MCF 10A (cell line): ENCODE data around the gene C8B. TPM values are rescaled to one million over a fixed set of nuclear protein-coding genes. Genes with fewer than 3 reads are reported as not detected.

ENCODE experiments used
- BruUV-seq: library from RNA; stranded (reverse); fragments of 400-500 nt; replicated peaks from 2 replicates; lab custom pipeline; 2021; lab: Mats Ljungman, UMichigan
- CTCF ChIA-PET: fragments of 300-600 bp; sonication (Branson Sonifier 250); formaldehyde crosslinking; extraction: SDS; loops from one replicate; lab custom pipeline; 2021; ENCODE audit warnings: antibody characterized with exemption, inconsistent platforms; lab: Yijun Ruan, JAX
- POLR2A ChIA-PET: fragments of 300-600, 350-650 bp; sonication (Branson Sonifier 250); formaldehyde crosslinking; extraction: SDS; loops from one replicate; lab custom pipeline; 2020; ENCODE audit warnings: antibody characterized with exemption, inconsistent platforms; lab: Yijun Ruan, JAX
- DNase-seq: peaks from one replicate; pipeline ENCODE4 v3.0.0-alpha.2; 2018; ENCODE audit not compliant: unreplicated experiment
- H3K27ac Mint-ChIP-seq: one replicate; pipeline ENCODE4 v1.8.0; 2022; ENCODE audit warnings: mild to moderate bottlenecking, low read depth, mixed read lengths; ENCODE audit not compliant: unreplicated experiment
- H3K27me3 Mint-ChIP-seq: one replicate; pipeline ENCODE4 v1.8.0; 2022; ENCODE audit warnings: mixed read lengths; ENCODE audit not compliant: insufficient read depth, unreplicated experiment
- H3K36me3 Mint-ChIP-seq: one replicate; pipeline ENCODE4 v1.8.0; 2022; ENCODE audit warnings: mild to moderate bottlenecking, moderate library complexity, mixed read lengths; ENCODE audit not compliant: insufficient read depth, unreplicated experiment
- H3K4me1 Mint-ChIP-seq: one replicate; pipeline ENCODE4 v1.8.0; 2022; ENCODE audit warnings: mixed read lengths; ENCODE audit not compliant: insufficient read depth, unreplicated experiment
- H3K4me3 Mint-ChIP-seq: one replicate; pipeline ENCODE4 v1.8.0; 2022; ENCODE audit warnings: mild to moderate bottlenecking, moderate library complexity, mixed read lengths; ENCODE audit not compliant: unreplicated experiment
- H3K9me3 Mint-ChIP-seq: one replicate; pipeline ENCODE4 v1.8.0; 2022; ENCODE audit warnings: mixed read lengths; ENCODE audit not compliant: unreplicated experiment
- CTCF ChIP-seq: fragments of 200-600 bp; IDR thresholded peaks from one replicate; pipeline ENCODE4 v1.8.0; 2022; ENCODE audit warnings: antibody characterized with exemption, mild to moderate bottlenecking; ENCODE audit not compliant: unreplicated experiment
- intact Hi-C: fragments of 100-400 bp; cut with micrococcal nuclease; formaldehyde crosslinking; loops from 2 replicates; pipeline ENCODE4 v1.14.1; 2022
- total RNA-seq: library from RNA; stranded (reverse); gene quantifications from 2 replicates; pipeline ENCODE4 v1.2.3, GENCODE V29; 2022

The C8B gene
- total RNA-seq, 1 experiment from 2014 or later = not detected

GRCh38 chr1:57010511-57010910 is 44.7 kb upstream of the C8B start:
- intact Hi-C loops = no loop called here
- H3K27ac Mint-ChIP-seq = no peak overlapping the region
- BruUV-seq = no TSS peak
- H3K4me3 Mint-ChIP-seq = no peak overlapping the region
- CTCF ChIA-PET = interaction anchor here (0.7 kb wide), 1 partner anchor 76 kb away, joined by 4 read pairs; no protein-coding TSS in a partner anchor
- no peak for TF ChIP-seq CTCF
- POLR2A ChIA-PET = no interaction called here
- H3K9me3 Mint-ChIP-seq = no peaks in the 10 kb centered on the region
- H3K4me1 Mint-ChIP-seq = no peaks in the 10 kb centered on the region
- H3K27me3 Mint-ChIP-seq = peaks cover 12% of the 10 kb centered on the region
- no peaks in the 10 kb centered on the region for H3K36me3 Mint-ChIP-seq
- DNase-seq = no peak

GRCh38 chr1:57007948-57008347 is 42.1 kb upstream of the C8B start:
- ChIA-PET POLR2A (no interaction called here), CTCF (interaction anchor here (0.6 kb wide), 1 partner anchor 130 kb away, joined by 4 read pairs; no protein-coding TSS in a partner anchor)
- H3K4me1 Mint-ChIP-seq = no peaks in the 10 kb centered on the region

GRCh38 chr1:57007472-57007871 is 41.7 kb upstream of the C8B start:
- BruUV-seq = no TSS peak
- Mint-ChIP-seq H3K27ac (no peak overlapping the region), H3K36me3 (no peaks in the 10 kb centered on the region), H3K4me3 (no peak overlapping the region), H3K27me3 (peaks cover 12% of the 10 kb centered on the region), H3K4me1 (no peaks in the 10 kb centered on the region), H3K9me3 (no peaks in the 10 kb centered on the region)
- POLR2A ChIA-PET = interaction anchor here (0.7 kb wide), 1 partner anchor 111 kb away, joined by 4 read pairs; no protein-coding TSS in a partner anchor
- intact Hi-C loops = no loop called here
- DNase-seq = no peak
- CTCF ChIA-PET = interaction anchor here (0.6 kb wide), 1 partner anchor 130 kb away, joined by 4 read pairs; no protein-coding TSS in a partner anchor
- no peak for TF ChIP-seq CTCF

More at GRCh38 chr1:57007948-57008347, 42.1 kb upstream of the C8B start:
- H3K4me3 Mint-ChIP-seq = no peak overlapping the region
- H3K27me3 Mint-ChIP-seq = peaks cover 12% of the 10 kb centered on the region
- intact Hi-C loops = no loop called here
- no peaks in the 10 kb centered on the region for H3K9me3 Mint-ChIP-seq
- no peak overlapping the region for H3K27ac Mint-ChIP-seq
- H3K36me3 Mint-ChIP-seq = no peaks in the 10 kb centered on the region
- DNase-seq = no peak
- no peak for TF ChIP-seq CTCF
- BruUV-seq = no TSS peak

GRCh38 chr1:57003398-57004139 is 37.8 kb upstream of the C8B start:
- ChIA-PET CTCF (interaction anchor here (0.5 to 0.7 kb wide), 4 partner anchors 9 to 94 kb away, joined by 3 to 4 read pairs (median 3); no protein-coding TSS in a partner anchor), POLR2A (interaction anchor here (0.6 kb wide), 1 partner anchor 10 kb away, joined by 3 read pairs; no protein-coding TSS in a partner anchor)
- no TSS peak for BruUV-seq
- intact Hi-C loops = no loop called here
- H3K4me3 Mint-ChIP-seq = no peak overlapping the region
- H3K4me1 Mint-ChIP-seq = no peaks in the 10 kb centered on the region
- no peaks in the 10 kb centered on the region for H3K36me3 Mint-ChIP-seq
- no peaks in the 10 kb centered on the region for H3K9me3 Mint-ChIP-seq
- no peak for TF ChIP-seq CTCF
- H3K27ac Mint-ChIP-seq = no peak overlapping the region
- peaks cover 12% of the 10 kb centered on the region for H3K27me3 Mint-ChIP-seq
- DNase-seq = peak; percentile 27
